Epithelial cell of prostate (primary cell): ENCODE data around the gene ELL.
"Not testable (repeated sequence)": the region's sequence is repeated elsewhere in the genome, so short reads cannot be mapped to it uniquely, and the experiment has no call there.

ENCODE experiments used
- DNase-seq: peaks from one replicate; pipeline ENCODE4 v3.0.0-alpha.2; 2011; ENCODE audit warnings: low read depth, low spot score
- H3K27ac ChIP-seq: fragments of 450-650 bp; 2 replicates; pipeline ENCODE4 v1.5.1; 2017; ENCODE audit warnings: mild to moderate bottlenecking

ELL gene

DNA sequence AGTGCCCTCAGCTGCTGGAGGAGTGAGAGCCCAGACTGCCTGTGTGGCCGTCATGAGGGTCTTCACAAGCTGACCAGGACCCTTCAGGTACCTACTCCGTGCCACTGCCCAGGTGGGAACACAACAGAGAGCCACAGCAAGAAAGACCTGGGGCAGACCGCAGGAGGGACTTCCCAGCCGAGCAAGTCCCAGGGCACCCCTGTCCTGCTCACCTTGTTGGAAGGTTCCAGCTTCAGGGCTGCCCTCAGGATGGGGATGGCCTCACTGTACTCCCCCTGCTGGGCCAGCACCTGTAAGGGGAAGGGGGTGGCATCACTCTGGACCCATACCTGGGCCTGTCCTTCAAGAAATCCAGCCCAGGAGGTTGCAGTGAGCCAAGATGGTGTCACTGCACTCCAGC, 11.2 kb upstream of the ELL start:
- H3K27ac ChIP-seq: no peak overlapping the region
- DNase-seq: no peak

DNA sequence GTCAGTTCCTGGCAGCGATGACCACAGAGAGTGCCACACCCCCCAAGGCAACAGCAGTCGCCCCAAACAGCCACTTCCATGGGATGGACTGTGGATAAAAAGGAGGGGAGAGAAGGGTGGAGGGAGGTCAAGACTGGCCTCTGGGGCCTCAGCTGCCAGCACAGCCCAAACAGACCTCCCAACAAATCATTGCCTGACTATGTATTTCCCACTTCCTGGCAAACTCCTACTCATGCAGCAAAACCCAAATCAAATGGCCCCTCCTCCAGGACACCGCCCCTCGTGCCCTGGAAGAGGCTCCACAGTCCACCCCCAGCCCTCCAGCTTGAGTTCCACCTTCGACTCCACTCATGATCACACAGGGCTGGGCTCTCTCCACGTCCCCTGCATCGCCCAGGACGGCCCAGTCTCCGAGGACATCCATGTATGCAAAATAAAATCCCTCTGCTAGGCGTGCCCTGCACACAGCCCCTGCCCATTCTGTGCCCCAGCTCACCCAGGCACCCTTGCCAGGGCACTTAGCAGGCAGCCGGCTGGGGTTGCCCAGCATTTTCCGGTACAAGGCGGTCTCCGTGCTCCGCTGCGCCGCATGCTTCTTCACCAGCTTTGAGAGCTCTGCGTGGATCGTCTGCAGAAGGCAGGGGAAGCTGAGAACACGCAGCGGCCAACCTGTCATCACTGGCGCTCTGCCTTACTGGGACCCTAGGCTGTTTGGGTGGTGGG, 10.5 kb upstream of the ELL start:
- no peak overlapping the region for H3K27ac ChIP-seq
- no peak for DNase-seq

DNA sequence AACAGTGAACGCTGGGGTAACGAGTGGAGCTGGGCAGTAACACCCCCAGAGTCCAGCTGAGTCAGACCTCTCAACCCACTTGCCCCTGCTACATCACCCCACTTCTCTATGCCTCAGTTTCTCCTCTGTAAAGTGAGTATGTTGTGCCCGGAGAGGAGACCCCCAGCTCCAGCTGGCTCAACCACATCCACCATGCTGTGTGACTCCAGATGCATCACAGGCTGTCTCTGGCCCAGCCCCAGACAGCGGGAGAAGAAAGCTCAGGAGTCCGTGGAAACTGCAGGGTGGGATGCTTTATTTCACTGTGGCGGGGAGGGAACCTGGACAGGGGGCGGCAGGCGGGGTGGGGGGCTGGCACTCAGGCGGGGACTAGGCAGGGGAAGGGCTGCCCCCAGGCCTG, 9.6 kb upstream of the ELL start:
- DNase-seq: no peak
- H3K27ac ChIP-seq: no peak overlapping the region

DNA sequence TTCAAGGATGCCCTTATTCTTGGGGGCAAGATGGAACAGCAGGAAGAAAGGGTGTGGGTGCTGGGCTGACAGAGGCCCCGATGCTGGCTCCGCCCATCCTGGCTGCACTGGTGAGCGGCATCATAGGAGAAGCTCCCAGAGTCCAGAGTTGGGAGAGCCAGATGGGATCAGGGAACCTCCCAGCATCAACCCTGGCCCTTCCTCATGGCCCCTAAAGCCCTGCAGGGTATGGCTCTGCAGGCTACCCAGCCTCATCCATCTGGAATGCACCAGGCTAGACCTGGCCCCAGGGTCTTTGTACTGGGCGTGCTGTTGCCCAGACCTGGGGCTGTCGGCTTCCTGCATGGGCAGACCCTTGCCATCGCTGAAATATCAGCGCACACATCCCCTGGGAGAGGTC, 7.9 kb upstream of the ELL start:
- DNase-seq: no peak
- H3K27ac ChIP-seq: no peak overlapping the region

DNA sequence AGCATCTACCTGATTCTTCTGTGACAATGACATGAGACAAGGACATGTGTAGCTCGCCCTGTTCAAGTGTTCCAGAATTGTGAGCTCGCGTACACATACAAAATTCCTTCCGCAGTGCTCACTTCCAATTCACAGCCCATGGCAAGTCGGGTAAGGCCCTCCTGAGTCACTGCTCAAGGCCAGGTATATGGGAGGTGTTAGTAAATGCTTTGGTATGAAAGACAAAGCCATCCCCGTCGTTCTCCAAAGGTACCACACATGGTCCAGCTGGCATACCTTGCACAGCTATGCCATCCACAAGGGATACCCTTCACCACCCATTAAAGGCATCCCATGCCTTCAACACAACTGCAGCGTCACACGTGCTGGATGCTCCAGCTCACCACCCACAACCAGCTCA, 4.4 kb upstream of the ELL start:
- peak; percentile 94 for DNase-seq
- H3K27ac ChIP-seq: peak overlapping the region; percentile 81

DNA sequence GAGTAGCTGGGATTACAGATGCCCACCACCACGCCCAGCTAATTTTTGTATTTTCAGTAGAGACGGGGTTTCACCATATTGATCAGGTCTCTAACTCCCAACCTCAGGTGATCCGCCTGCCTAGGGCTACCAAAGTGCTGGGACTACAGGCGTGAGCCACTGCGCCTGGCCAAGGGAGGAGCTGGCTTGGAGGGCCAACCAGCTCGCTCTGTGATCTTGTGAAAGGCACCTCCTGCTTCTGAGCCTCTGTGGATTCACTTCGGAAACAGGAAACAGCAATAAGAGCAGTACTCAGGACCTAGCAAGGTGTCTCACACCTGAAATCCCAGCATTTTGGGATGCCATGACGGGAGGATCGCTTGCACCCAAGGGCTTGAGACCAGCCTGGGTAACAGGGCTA, 2.0 kb upstream of the ELL start:
- no peak overlapping the region for H3K27ac ChIP-seq

DNA sequence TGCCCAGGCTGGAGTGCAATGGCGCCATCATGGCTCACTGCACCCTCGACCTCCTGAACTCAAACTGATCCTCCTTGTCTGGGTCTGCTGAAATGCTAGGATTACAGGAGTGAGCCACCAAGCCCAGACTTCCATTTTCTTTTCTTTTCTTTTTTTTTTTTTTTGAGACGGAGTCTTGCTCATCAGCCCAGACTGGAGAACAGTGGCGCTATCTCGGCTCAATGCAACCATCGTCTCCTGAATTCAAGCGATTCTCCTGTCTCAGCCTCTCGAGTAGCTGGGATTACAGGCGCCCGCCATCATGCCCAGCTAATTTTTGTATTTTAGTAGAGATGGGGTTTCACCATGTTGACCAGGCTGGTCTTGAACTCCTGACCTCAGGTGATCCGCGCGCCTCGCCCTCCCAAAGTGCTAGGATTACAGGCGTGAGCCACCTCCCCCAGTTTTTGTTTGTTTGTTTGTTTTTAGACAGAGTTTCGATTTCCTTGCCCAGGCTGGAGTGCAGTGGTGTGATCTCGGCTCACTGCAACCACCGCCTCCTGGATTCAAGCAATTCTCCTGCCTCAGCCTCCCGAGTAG, 1.1 kb upstream of the ELL start:
- not testable (repeated sequence) for DNase-seq
- peak overlapping the region; percentile 29 for H3K27ac ChIP-seq

More for the DNA sequence above, 2.0 kb upstream of the ELL start:
- no peak for DNase-seq

DNA sequence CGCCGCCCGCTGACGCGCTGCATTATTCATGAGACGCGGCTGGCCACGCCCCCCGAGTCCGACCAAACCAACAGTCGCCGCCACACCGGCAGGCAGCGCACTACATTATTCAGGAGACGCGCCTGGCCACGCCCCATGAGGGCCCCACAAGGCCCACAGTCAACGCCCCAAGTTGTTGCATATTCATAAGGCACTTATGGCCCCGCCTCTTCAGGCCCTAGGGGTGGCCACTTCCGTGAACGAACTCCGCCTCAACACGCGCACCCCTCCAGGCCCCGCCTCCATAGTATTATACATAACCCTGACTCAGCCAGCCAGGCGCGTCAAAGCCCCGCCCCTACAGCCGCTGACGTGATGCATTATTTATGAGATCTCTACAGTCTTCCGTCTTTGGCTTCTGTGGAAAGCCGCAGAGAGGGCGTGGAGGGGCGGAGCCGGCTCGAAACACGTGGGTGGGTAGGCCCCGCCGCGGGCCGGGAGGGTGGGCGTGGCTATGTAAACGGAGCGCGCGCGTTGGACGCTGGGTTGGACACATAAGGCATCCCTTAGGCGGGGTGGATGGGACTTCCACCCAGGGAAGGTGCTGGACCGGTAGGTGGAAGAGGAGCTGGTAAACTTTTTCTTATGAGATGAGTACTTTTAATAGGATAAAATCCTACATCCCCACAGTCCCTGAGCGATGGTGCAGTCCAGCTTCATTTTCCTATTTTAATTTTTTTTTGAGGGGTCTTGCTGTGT, 423 bp upstream of the ELL start:
- peak overlapping the region; percentile 96 for H3K27ac ChIP-seq

DNA sequence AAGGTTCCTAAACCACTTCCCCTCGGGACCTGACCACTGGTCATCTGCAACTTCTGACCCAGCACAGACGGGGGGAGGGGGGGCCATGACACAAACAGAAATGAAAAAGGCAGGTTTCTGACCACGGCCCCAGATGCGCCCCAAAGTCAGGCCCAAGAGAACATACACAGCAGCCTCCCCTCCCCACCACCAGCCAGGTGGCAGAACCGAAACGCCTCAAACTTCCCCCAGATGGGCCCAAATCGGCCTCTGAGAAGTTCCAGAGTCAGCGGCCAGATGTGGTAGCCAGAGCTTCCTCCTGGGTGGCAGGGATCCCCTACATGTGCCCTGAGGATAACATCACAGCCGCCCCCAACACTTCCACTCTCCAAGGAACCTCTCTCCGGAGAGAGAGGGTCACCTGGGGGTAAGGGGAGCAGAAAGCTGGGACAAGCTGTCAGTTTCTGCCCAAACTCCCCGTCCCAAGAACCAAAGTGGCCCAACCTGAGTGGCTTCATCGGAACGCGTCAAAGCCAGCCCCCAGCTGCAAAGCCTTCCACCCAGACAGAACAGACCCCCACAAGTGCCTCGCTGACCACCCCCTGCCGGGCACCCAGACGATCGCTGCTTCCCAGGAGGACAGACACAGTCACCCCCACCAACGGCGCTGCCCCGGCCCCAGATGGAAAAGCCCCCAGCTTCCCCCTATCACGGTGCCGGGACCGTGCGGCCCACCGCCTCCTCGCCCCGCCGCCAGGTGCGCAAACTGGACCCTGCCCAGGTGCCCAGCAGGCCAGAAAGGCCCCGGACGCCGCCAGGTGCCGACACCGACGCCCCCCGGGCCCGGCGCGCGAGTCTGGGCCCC, 800 bp downstream of the ELL start:
- DNase-seq: no peak
- peak overlapping the region; percentile 96 for H3K27ac ChIP-seq

More for the DNA sequence above, 423 bp upstream of the ELL start:
- peak; percentile 99 for DNase-seq

DNA sequence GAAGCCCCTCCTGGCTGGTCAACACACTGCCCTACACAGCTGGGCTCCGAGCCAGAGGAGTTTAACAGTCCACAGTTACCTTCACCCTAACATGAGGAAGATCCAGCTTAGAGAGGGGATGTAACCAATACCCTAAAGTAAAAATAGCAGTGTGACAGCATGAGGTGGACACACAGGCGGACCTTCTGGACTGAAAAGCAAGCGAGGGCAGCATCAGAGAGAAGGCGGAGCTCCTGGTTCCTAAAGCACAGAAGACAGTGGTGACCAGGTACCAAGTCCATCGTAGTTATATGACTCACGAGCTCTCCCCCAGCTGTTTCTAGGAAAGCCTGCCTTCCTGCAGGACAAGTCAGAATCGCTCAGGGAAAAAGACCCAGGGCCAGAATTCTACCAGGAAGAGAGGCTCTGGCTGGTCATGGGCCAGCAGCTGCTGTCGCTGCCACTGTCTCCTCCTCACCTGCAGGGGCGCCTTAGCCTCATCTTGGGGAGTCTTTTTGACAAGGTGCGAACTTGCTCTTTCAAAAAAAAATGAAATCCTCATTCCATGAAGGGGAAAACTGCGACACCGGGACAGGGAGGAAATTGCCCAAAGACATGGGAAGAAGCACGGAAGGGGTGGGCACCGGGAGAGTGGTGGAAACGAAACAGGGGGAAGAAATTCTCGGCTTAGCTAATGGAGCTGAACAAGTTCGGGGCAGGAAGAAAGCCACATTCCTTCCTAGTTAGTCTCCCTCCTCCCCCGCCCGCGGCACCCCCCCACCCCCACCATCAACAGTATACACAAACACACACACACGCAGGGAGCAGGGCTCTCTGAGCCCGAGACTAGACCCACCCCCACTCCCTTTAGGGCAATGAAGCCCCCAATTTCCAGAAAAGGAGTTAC, 1.7 kb downstream of the ELL start:
- H3K27ac ChIP-seq: peak overlapping the region; percentile 96
- DNase-seq: peak; percentile 31

DNA sequence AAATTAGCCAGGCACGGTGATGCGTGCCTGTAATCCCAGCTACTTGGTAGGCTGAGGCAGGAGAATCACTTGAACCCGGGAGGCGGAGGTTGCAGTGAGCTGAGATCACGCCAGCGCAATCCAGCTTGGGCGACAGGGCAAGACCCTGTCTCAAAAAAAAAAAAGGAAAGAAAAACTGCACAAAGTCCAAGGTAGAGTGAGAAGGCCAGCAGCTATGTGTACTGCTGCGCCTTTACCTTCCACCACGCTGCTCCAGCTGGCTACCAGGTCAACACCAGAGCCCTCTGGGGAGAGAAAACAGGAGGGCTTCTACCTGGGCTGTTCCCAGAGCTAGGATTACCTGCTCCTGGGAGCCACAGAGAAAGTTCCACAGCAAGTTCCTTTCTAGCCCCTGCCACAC, 3.2 kb downstream of the ELL start:
- no peak for DNase-seq
- peak overlapping the region; percentile 96 for H3K27ac ChIP-seq

DNA sequence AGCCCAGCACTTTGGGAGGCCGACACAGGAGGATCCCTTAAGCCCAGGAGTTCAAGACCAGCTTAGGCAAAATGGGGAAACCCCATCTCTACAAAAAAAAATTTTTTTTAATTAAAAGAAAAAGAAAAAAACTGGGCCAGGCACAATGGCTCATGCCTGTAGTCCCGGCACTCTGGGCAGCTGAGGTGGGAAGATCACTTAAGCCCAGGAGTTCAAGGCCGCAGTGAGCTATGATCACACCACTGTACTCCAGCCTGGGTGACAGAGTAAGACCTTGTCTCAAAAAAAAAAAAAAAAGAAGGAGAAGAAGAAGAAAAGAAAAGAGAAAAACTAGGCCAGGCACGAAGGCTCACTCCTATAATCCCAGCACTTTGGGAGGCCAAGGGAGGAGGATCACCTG, 4.3 kb downstream of the ELL start:
- DNase-seq: no peak
- H3K27ac ChIP-seq: no peak overlapping the region

DNA sequence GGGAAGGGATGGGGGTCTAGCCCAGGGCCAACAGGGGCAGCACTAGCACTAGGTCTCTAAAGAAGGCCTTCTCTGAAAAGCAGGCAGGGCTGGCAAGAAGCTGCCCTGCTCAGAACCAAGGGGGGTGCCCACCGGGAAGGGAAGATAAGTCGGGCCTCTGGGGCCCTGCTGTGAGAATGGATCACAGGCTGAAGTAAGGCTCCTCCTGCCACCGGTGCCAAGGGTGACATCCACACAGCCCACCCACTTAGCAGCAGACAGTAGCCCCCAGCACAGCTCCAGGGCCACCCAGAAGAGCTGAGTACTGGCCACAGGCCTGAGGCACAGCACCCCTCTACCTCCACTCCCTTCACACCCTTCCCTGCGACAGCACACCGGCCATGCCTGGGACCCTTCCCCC, 5.9 kb downstream of the ELL start:
- no peak for DNase-seq
- no peak overlapping the region for H3K27ac ChIP-seq

DNA sequence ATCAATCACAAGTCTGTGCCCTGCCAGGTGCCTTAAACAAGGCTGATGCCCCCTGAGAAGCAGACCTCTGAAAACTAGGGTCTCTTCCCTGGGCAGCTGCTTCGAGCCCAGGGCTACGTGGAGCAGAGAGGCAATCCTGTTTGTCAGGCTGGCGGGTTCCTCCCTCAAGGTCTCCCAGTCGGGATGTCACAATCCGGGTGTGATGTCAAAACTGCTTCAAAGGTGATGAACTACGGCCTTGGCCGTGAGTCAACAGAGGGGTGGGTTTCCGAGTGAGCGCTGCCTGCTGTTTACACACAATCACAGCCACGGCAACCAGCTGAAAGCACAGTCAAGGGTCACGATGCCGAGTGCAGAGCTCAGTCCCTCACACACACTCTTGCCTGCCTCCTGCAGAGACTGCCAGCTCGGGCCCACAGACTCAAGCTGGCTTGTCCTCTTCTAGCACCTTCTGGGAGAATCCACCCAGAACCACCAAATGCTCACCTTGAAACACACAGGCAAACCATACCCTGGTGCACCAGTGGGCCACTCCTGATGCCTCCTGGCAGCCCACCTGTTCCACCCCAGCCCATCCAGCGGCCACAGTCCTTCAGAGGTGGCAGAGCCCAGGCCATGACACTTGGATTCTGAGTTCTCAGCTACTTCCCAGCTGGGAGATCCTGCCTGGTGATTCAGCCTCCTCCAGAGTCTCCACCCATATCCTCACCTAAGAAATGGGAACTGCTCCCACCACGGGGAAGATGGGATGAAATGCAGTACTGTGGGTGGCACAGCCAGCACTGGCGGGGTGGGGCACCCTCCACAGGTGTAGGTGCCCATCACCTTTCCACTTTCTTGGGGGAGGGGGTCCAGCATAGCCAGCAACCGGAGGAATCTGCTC, 6.8 kb downstream of the ELL start:
- peak overlapping the region; percentile 36 for H3K27ac ChIP-seq
- DNase-seq: no peak

DNA sequence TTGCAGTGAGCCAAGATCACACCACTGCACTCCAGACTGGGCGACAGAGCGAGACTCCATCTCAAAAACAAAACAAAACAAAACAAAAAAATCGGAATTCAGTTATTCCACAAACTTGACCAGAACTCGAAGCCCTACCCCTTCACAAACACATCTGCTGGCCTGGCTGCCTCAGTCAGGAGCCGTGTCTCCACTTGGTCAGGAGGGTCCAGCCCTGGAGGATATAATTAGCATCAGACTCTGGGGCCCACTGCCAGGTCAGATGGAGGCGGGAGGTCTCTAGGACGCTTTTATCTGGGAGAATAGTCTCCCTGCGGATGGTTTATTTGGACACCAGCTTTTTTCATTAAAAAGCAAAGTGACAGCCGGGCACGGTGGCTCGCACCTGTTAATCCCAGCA, 8.0 kb downstream of the ELL start:
- no peak overlapping the region for H3K27ac ChIP-seq
- no peak for DNase-seq

DNA sequence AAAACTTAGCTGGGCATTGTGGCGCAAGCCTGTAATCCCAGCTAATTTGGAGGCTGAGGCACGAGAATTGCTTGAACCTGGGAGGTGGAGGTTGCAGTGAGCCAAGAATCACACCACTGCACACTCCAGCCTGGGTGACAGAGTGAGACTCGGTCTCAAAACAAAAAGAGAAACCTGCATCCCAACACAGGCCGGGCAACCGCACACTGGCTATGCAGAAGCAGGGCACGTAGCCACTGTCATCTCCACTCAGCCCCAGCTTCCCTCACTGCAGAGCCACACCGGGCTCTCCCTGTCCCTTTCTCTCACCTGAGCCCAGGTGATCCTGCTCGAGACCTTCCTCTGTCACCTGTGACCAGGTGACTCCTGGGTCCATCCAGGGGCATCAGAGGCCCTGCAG, 11.7 kb downstream of the ELL start:
- H3K27ac ChIP-seq: no peak overlapping the region
- no peak for DNase-seq

DNA sequence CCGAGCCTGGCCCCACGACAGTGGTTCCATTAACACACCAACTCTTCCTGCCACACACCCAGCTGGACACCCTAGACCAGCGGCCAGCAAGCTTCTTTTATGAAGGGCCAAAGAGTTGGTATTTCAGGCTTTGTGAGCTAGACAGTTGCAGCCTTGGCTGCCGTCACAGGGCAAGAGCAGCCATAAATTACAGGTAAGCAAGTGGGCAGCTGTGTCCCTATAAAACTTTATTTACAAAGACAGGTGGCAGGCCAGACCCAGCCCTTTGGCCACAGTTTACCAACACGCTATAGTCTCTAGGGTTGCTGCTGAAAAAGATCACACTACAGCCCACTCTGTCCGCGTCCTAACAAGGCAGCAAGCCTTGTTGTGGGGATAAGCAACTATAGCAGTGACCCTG, 13.3 kb downstream of the ELL start:
- DNase-seq: no peak
- no peak overlapping the region for H3K27ac ChIP-seq

DNA sequence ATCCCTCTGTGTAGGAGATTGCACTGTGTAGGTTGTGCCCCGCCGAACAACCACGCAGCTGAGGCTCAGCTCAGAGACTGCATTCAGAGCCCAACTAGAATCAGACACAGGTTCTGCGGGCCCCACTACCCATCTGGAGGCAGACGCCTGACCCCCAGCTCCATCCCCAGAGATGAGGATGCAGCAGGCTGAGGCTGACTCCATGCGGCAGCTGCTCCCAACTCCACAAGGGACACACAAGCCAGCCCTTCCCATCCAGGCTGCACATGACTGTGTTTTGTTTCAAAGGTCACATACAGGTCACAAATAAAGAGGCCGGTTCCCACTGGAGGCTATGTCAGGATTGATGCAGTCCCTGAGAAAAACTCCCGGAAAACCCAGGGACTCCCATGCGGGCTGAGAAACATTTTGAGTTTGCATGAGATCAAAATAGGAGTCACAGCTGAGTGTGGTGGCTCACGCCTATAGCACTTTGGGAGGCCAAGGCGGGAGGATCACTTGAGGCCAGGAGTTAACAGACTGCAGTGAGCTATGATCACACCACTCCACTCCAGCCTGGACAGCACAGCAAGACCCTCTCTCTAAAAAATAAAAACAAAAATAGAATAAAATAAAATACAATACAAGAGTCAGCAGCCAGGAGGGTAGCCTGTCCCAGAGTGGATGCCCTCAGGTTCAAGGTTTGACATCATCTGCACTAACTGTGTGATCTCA, 14.0 kb downstream of the ELL start:
- DNase-seq: no peak
- H3K27ac ChIP-seq: no peak overlapping the region
